Activated CD4-positive, alpha-beta T cell treated with anti-CD3 and anti-CD28 coated beads, Interleukin-2, amount 10 ng/mL, durations not matched to agents 7 days and 5 days (primary cell): ENCODE data around the gene ABCA2. TPM values are rescaled to one million over a fixed set of nuclear protein-coding genes. Genes with fewer than 3 reads are reported as not detected.

Experiments used
- CTCF ChIA-PET: fragments of 350-600 bp; sonication (Branson Sonifier 250); formaldehyde crosslinking; loops from one replicate; lab custom pipeline; 2021; ENCODE audit warnings: antibody characterized with exemption; lab: Charles Lee
- POLR2A ChIA-PET: fragments of 350-600 bp; sonication (Branson Sonifier 250); formaldehyde crosslinking; loops from one replicate; lab custom pipeline; 2021; ENCODE audit warnings: antibody characterized with exemption; lab: Charles Lee
- DNase-seq: peaks from one replicate; pipeline ENCODE4 v3.0.0-alpha.2; 2020
- H3K27ac Mint-ChIP-seq: one replicate; pipeline ENCODE4 v1.8.0; 2021; ENCODE audit warnings: mild to moderate bottlenecking, moderate library complexity, mixed read lengths
- H3K27me3 Mint-ChIP-seq: one replicate; pipeline ENCODE4 v1.8.0; 2021; ENCODE audit warnings: mixed read lengths
- H3K36me3 Mint-ChIP-seq: one replicate; pipeline ENCODE4 v1.8.0; 2021; ENCODE audit warnings: low read depth, mixed read lengths
- H3K4me1 Mint-ChIP-seq: one replicate; pipeline ENCODE4 v1.8.0; 2021; ENCODE audit warnings: mixed read lengths
- H3K4me3 Mint-ChIP-seq: one replicate; pipeline ENCODE4 v1.8.0; 2021; ENCODE audit warnings: mild to moderate bottlenecking, moderate library complexity, mixed read lengths
- H3K9me3 Mint-ChIP-seq: one replicate; pipeline ENCODE4 v1.8.0; 2021; ENCODE audit warnings: mixed read lengths
- total RNA-seq, 2 experiments: library from RNA; stranded (reverse); gene quantifications; one replicate each; pipeline ENCODE4 v1.2.3, GENCODE V29; 2021

ABCA2 gene
- total RNA-seq, 2 experiments from 2014 or later: 67.7 to 70.3 TPM

GRCh38 chr9:136971746-136972145, 56.3 kb downstream of the ABCA2 start:
- DNase-seq: no peak
- Mint-ChIP-seq H3K4me1 (peaks cover 12% of the 10 kb centered on the region), H3K27ac (no peak overlapping the region), H3K27me3 (peaks cover 1% of the 10 kb centered on the region), H3K36me3 (no peaks in the 10 kb centered on the region), H3K9me3 (no peaks in the 10 kb centered on the region), H3K4me3 (no peak overlapping the region)
- POLR2A ChIA-PET: no interaction called here
- CTCF ChIA-PET: no interaction called here

GRCh38 chr9:136970361-136970760, 57.7 kb downstream of the ABCA2 start:
- peaks cover 19% of the 10 kb centered on the region for H3K4me1 Mint-ChIP-seq

GRCh38 chr9:136969774-136970173, 58.3 kb downstream of the ABCA2 start:
- no peak for DNase-seq
- no peak overlapping the region for H3K27ac Mint-ChIP-seq
- H3K27me3 Mint-ChIP-seq: peaks cover 3% of the 10 kb centered on the region
- H3K9me3 Mint-ChIP-seq: no peaks in the 10 kb centered on the region
- ChIA-PET POLR2A (no interaction called here), CTCF (interaction anchor here (1.6 kb wide), 1 partner anchor 77 kb away, joined by 3 read pairs; no protein-coding TSS in a partner anchor)
- no peaks in the 10 kb centered on the region for H3K36me3 Mint-ChIP-seq
- H3K4me3 Mint-ChIP-seq: no peak overlapping the region
- peaks cover 18% of the 10 kb centered on the region for H3K4me1 Mint-ChIP-seq

More at GRCh38 chr9:136970361-136970760, 57.7 kb downstream of the ABCA2 start:
- Mint-ChIP-seq H3K27ac (no peak overlapping the region), H3K27me3 (peaks cover 3% of the 10 kb centered on the region), H3K9me3 (no peaks in the 10 kb centered on the region), H3K4me3 (no peak overlapping the region), H3K36me3 (no peaks in the 10 kb centered on the region)
- POLR2A ChIA-PET: no interaction called here
- CTCF ChIA-PET: interaction anchor here (1.6 kb wide), 1 partner anchor 76 kb away, joined by 3 read pairs; no protein-coding TSS in a partner anchor
- no peak for DNase-seq

GRCh38 chr9:136969150-136969549, 58.9 kb downstream of the ABCA2 start:
- Mint-ChIP-seq H3K4me1 (peaks cover 21% of the 10 kb centered on the region), H3K4me3 (no peak overlapping the region), H3K27ac (no peak overlapping the region), H3K36me3 (no peaks in the 10 kb centered on the region), H3K9me3 (no peaks in the 10 kb centered on the region), H3K27me3 (peaks cover 3% of the 10 kb centered on the region)
- DNase-seq: no peak
- POLR2A ChIA-PET: no interaction called here
- CTCF ChIA-PET: interaction anchor here (1.6 to 1.9 kb wide), 2 partner anchors 9 to 78 kb away, joined by 3 to 5 read pairs; no protein-coding TSS in a partner anchor

- Mint-ChIP-seq H3K27me3 (peaks cover 3% of the 10 kb centered on the region), H3K9me3 (no peaks in the 10 kb centered on the region), H3K36me3 (no peaks in the 10 kb centered on the region), H3K4me3 (no peak overlapping the region), H3K27ac (no peak overlapping the region), H3K4me1 (peaks cover 21% of the 10 kb centered on the region)
- ChIA-PET POLR2A (no interaction called here), CTCF (interaction anchor here (1.9 kb wide), 1 partner anchor 10 kb away, joined by 5 read pairs; no protein-coding TSS in a partner anchor)
- no peak for DNase-seq
Measured at GRCh38 chr9:136968333-136969127, 59.5 kb downstream of the ABCA2 start.

GRCh38 chr9:136965771-136966484, 62.1 kb downstream of the ABCA2 start:
- Mint-ChIP-seq H3K27ac (peak overlapping the region; percentile 77), H3K4me3 (peak overlapping the region; percentile 14), H3K4me1 (peaks cover 33% of the 10 kb centered on the region), H3K9me3 (no peaks in the 10 kb centered on the region), H3K36me3 (no peaks in the 10 kb centered on the region), H3K27me3 (peaks cover 3% of the 10 kb centered on the region)
- ChIA-PET POLR2A (no interaction called here), CTCF (interaction anchor here (0.6 to 1.7 kb wide), 6 partner anchors 9 to 217 kb away, joined by 3 to 5 read pairs (median 4); no protein-coding TSS in a partner anchor)
- DNase-seq: peak; percentile 42

- POLR2A ChIA-PET: no interaction called here
- Mint-ChIP-seq H3K27ac (peak overlapping the region; percentile 78), H3K4me3 (no peak overlapping the region), H3K27me3 (peaks cover 3% of the 10 kb centered on the region), H3K36me3 (no peaks in the 10 kb centered on the region), H3K4me1 (peaks cover 43% of the 10 kb centered on the region), H3K9me3 (no peaks in the 10 kb centered on the region)
- DNase-seq: no peak
- CTCF ChIA-PET: interaction anchor here (0.9 to 1.9 kb wide), 5 partner anchors 10 to 83 kb away, joined by 3 to 5 read pairs (median 4); no protein-coding TSS in a partner anchor
Measured at GRCh38 chr9:136964833-136965422, 63.1 kb downstream of the ABCA2 start.

- ChIA-PET CTCF (interaction anchor here (0.6 to 1.9 kb wide), 4 partner anchors 11 to 82 kb away, joined by 3 to 4 read pairs (median 4); no protein-coding TSS in a partner anchor), POLR2A (no interaction called here)
- H3K27ac Mint-ChIP-seq: peak overlapping the region; percentile 78
- peaks cover 44% of the 10 kb centered on the region for H3K4me1 Mint-ChIP-seq
- no peak overlapping the region for H3K4me3 Mint-ChIP-seq
- no peak for DNase-seq
- H3K9me3 Mint-ChIP-seq: no peaks in the 10 kb centered on the region
- H3K27me3 Mint-ChIP-seq: peaks cover 3% of the 10 kb centered on the region
- H3K36me3 Mint-ChIP-seq: no peaks in the 10 kb centered on the region
Measured at GRCh38 chr9:136964171-136964689, 63.8 kb downstream of the ABCA2 start.

GRCh38 chr9:136963751-136964150, 64.3 kb downstream of the ABCA2 start:
- POLR2A ChIA-PET: no interaction called here
- Mint-ChIP-seq H3K4me1 (peaks cover 48% of the 10 kb centered on the region), H3K9me3 (no peaks in the 10 kb centered on the region), H3K36me3 (no peaks in the 10 kb centered on the region), H3K4me3 (no peak overlapping the region), H3K27me3 (peaks cover 3% of the 10 kb centered on the region), H3K27ac (no peak overlapping the region)
- DNase-seq: no peak
- CTCF ChIA-PET: interaction anchor here (1.3 to 1.9 kb wide), 2 partner anchors 65 to 72 kb away, joined by 3 to 4 read pairs; no protein-coding TSS in a partner anchor

- Mint-ChIP-seq H3K27ac (peak overlapping the region; percentile 31), H3K27me3 (peaks cover 3% of the 10 kb centered on the region), H3K36me3 (no peaks in the 10 kb centered on the region), H3K4me3 (no peak overlapping the region), H3K4me1 (peaks cover 49% of the 10 kb centered on the region), H3K9me3 (no peaks in the 10 kb centered on the region)
- POLR2A ChIA-PET: no interaction called here
- no peak for DNase-seq
- CTCF ChIA-PET: interaction anchor here (1.3 to 1.9 kb wide), 2 partner anchors 66 to 72 kb away, joined by 3 to 4 read pairs; no protein-coding TSS in a partner anchor
Measured at GRCh38 chr9:136963341-136963740, 64.7 kb downstream of the ABCA2 start.

GRCh38 chr9:136962701-136963248, 65.3 kb downstream of the ABCA2 start:
- H3K27me3 Mint-ChIP-seq: peaks cover 3% of the 10 kb centered on the region
- CTCF ChIA-PET: interaction anchor here (1.3 kb wide), 1 partner anchor 66 kb away, joined by 3 read pairs; no protein-coding TSS in a partner anchor
- peak overlapping the region; percentile 31 for H3K27ac Mint-ChIP-seq
- peaks cover 49% of the 10 kb centered on the region for H3K4me1 Mint-ChIP-seq
- no peaks in the 10 kb centered on the region for H3K9me3 Mint-ChIP-seq
- no peaks in the 10 kb centered on the region for H3K36me3 Mint-ChIP-seq
- no peak overlapping the region for H3K4me3 Mint-ChIP-seq
- DNase-seq: no peak
- POLR2A ChIA-PET: no interaction called here

- H3K4me1 Mint-ChIP-seq: peaks cover 49% of the 10 kb centered on the region
- H3K27ac Mint-ChIP-seq: no peak overlapping the region
- no peak for DNase-seq
- no peak overlapping the region for H3K4me3 Mint-ChIP-seq
- H3K36me3 Mint-ChIP-seq: no peaks in the 10 kb centered on the region
- no peaks in the 10 kb centered on the region for H3K9me3 Mint-ChIP-seq
- POLR2A ChIA-PET: no interaction called here
- peaks cover 3% of the 10 kb centered on the region for H3K27me3 Mint-ChIP-seq
- CTCF ChIA-PET: interaction anchor here (1.3 kb wide), 1 partner anchor 67 kb away, joined by 3 read pairs; no protein-coding TSS in a partner anchor
Measured at GRCh38 chr9:136962163-136962562, 65.9 kb downstream of the ABCA2 start.
